HG03039 (cell line): ENCODE measurements around the gene NRDE2.

Source experiments
- ATAC-seq: cut with Tn5 transposase; IDR thresholded peaks from one replicate; pipeline ENCODE4 v1.9.1; 2021; ENCODE audit warnings: mild to moderate bottlenecking, moderate library complexity; ENCODE audit not compliant: unreplicated experiment

The NRDE2 gene

DNA sequence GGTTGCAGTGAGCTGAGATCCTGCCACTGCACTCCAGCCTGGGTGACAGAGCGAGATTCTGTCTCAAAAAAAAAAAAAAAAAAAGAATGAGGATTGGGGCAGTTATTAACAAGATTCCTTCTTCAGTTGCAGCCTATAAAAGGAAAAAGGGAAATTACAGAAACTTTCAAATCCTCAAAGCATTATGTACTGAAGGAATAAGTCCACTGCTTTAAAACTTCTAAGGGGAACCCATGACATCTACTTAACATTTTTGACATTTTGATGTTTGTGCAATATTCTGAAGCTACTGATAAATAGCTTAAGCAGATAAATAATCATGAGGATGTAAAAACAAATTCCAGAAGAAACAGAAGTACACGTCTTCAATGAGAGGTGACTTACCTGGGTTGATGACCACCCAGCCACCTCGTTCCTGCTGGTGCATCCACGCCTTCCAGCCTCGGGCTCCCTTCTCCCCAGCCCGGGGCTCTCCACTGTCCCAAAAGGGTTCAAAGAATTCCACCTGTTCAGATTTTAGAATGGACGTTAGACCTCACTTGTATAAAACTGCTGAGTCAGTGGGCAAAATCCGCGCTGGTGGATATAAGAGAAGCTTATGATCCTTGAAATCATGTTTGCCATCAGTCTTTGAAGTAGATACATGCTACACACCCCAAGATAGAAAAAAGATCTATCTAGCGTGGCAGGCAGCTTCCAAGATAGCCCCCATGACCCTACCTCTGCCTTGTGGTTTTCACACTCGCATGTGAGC, 33.7 kb downstream of the NRDE2 start:
- ATAC-seq: no peak

- ATAC-seq: no peak
Measured at GRCh38 chr14:90296641-90297040, 35.1 kb downstream of the NRDE2 start.

DNA sequence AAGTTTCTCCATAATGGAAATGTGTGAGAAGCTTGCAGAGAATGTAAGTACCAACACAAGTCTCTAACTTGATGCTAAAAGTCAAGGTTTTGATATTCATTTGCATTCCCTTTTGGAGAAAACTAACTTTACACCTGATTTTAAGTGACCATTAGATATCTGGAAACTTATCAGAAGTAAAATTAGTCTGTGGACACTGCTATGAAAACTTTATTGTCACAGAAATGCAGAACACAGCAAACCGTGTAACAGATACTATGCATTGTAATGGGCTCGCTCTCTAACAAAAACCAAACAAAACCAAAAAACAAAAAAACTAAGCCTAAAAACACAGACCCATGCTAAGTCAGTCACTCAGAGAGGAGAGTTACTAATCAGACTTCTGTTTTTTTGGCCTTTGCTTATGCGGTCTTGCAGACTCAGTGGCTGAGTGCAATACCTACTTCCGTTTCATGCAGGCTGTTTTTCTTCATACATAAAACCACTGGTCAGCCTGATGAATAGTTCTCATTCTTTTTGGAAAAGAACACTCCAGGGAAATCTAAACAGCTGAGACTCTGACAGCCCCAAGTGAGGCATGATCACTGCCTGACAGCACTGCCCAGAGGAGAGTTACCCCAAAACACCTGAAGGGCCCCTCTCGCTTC, 35.7 kb downstream of the NRDE2 start:
- ATAC-seq: no peak

GRCh38 chr14:90294872-90295271, 36.9 kb downstream of the NRDE2 start:
- ATAC-seq: no peak

- no peak for ATAC-seq
Measured at GRCh38 chr14:90293766-90294730, 37.7 kb downstream of the NRDE2 start.

- no peak for ATAC-seq
Measured at GRCh38 chr14:90291699-90292098, 40.0 kb downstream of the NRDE2 start.

DNA sequence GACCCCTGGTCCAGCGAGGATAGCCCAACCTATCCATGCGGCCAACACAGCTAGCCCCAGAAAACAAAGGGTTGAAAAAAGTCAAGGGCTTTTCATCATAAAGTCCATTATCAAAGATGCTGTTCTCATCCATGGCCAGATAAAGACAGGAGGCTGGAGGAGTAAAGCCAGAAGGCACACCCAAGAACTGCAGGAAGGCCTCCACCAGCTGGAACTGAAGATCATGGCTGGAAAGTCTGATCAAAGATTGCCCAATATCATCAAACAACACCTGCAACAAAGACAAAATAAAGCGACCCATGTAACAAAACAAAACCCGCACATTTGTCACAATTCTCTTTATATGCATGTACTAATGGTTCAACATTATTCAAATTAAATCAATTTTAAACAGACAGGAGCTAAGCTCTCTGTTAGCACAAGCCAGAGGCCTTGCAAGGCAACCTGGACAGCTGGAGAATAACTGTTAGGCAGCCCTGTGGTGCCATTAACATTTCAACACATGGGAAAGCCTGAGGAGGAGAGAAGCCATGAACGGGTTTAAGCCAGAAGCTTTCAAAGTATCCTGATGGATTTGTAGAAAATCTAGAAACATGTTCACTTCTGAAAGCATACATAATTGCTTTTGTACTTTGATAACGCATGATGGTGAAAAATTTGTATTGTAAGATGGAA, 41.3 kb downstream of the NRDE2 start:
- no peak for ATAC-seq

GRCh38 chr14:90288651-90289355, 42.9 kb downstream of the NRDE2 start:
- peak; percentile 60 for ATAC-seq

GRCh38 chr14:90287791-90288190, 44.0 kb downstream of the NRDE2 start:
- ATAC-seq: no peak

GRCh38 chr14:90281756-90282155, 50.0 kb downstream of the NRDE2 start:
- no peak for ATAC-seq

- no peak for ATAC-seq
Measured at GRCh38 chr14:90281261-90281660, 50.5 kb downstream of the NRDE2 start.

- ATAC-seq: no peak
Measured at GRCh38 chr14:90280096-90280495, 51.6 kb downstream of the NRDE2 start.

DNA sequence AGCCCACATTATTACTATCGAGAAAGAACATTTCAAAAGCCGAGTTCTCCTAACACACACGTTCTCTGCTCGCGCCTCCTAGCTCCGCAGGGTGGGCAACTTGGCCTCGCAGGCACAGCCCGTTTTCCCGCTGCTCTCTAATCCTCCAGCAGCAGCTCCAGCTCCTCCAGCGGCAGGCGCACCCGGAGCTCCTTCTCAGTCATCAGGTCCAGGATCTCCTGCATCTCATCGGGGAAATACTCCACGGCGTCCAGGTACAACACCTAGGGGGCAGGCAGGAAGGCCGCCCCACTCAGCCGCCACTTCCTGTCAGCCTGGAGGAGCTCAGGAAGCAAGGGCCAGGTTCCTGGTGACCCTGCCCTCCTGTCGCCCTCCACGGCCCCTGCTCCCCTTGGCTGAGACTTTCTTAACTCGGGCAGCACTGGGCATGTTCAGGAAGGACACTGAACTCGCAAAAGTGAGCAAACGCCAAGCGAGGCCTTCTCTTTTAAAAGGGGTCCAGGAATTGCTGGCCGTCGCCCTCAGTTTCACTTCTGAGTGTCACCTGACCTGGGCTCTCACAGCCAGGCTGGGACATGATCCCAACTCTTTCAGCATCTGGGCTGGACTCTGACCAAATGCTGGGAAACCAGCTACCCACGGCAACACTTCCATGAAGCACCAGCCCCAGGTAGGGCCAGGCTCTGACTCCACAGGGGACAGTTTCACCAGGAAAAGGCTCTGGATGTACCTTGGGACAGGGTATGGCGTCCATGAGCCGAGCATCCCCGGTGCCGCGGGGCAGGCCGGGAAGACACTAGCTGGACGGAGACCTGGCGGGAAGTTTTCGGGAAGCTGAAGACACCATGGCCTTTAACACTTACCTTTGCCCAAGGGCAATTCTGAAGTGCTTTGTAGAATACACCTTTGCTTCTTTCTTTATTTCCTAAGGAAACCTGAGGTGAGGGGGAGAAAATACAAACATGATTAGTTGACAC, 53.3 kb downstream of the NRDE2 start:
- ATAC-seq: no peak

- no peak for ATAC-seq
Measured at GRCh38 chr14:90277581-90278198, 54.1 kb downstream of the NRDE2 start.

DNA sequence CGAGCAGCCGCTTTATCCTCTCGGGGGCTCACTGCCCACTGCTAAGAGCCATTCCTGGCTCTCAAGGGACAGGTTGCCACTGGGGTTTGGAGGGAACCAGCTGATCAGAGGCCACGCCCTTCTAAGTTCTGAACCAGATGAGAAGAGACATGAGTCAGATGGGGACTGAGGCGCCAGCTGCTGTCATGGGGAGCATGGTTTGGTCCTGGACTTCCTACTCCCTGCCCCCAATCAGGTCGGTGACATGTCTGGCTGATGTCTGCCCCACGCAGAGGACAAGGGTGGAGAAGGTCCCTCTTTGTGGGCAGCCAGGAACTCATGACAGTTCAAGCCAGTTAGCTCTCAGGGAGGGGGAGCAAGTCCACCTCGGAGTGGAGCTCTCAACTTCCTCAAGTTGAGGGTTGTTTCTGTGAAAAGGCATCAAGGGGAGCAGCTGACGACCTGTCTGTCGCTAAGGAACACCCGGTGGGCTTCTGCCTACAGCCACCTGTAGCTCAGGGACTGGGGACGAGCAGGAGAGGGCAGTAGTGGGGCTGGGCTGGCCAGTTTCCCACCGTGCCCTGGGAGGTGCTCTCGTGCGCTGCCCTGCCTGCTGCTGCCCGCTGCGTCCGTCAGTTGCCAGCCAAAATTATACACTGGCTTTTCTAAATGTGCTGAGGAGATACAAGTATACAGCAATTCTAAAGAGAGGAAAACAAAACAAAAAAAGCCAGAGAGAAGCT, 54.9 kb downstream of the NRDE2 start:
- no peak for ATAC-seq

GRCh38 chr14:90275820-90276219, 55.9 kb downstream of the NRDE2 start:
- no peak for ATAC-seq

DNA sequence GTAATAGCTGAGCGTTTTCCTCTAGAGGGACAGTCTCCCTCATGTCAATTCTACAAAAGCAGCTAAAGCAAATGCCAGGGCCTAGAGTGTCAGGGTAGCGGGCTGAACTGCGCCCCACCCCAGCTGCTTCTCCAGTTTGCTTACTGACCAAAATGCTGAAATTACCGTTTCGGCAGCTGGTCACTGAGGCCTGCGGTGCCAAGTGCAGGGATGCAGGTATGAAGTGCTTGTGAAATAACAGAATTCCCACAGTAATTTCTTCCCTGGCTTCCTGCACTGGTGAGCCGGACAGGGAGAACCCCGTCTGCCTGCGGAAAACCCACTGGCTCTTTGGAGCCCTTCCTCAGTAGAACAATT, 56.3 kb downstream of the NRDE2 start:
- ATAC-seq: no peak

- ATAC-seq: no peak
Measured at GRCh38 chr14:90274808-90275457, 56.8 kb downstream of the NRDE2 start.
